COLO668 (cell line): ENCODE data around the gene GPBP1L1.
"Not testable (repeated sequence)": the region's sequence is repeated elsewhere in the genome, so short reads cannot be mapped to it uniquely, and the experiment has no call there.

Experiments used
- DNase-seq: peaks from one replicate; lab custom pipeline; 2025; ENCODE audit not compliant: unreplicated experiment; lab: John Stamatoyannopoulos, UW

The GPBP1L1 gene

GRCh38 chr1:45596765-45597164, 89.6 kb downstream of the GPBP1L1 start:
- DNase-seq, result not testable (repeated sequence)

- no peak for DNase-seq
Measured at GRCh38 chr1:45594412-45594811, 91.9 kb downstream of the GPBP1L1 start.

GRCh38 chr1:45589861-45590260, 96.5 kb downstream of the GPBP1L1 start:
- DNase-seq, result no peak

GRCh38 chr1:45586769-45587168, 99.6 kb downstream of the GPBP1L1 start:
- no peak for DNase-seq

DNA sequence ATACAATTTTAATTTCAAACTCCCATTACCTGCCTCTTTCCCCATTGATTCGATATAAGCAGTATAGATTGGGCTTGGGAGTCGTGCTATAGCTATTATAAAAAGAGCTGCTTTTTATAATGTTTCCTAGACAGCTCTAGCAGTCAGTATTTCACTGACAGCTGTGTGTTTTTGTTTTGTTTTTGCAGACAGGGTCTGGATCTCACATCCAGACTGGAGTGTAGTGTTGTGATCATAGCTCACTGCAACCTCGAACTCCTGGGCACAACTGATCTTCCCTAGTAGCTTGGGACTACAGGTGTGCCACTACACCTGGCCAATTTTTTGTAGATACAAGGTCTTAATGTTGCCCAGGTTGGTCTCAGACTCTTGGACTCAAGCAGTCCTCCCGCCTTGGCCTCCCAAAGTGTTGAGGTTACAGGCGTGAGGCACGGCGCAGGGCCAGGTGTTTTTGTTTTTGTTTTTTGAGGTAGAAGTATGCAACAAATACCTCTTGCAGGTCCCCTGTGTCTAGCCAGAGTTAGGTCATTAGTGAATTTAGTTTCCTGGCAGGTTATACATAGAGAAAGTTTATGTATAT, 100.7 kb downstream of the GPBP1L1 start:
- no peak for DNase-seq

DNA sequence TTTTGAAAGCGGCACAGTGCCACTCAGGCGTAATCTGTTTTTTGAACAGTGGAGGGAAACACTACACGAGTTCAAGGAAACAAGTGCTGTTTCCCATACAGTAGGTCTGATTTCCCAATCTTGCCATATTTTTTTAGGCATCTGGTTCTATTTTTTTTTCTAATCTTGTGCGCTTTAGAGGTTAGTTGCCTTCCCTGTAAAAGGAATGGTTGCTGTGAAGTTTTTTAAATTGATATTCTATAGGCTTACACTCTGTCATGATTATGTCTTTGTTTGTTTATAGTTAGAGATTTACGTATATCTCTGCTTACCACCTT, 101.3 kb downstream of the GPBP1L1 start:
- DNase-seq, result no peak

GRCh38 chr1:45584351-45585109, 101.8 kb downstream of the GPBP1L1 start:
- DNase-seq, result peak; percentile 99

GRCh38 chr1:45583666-45584350, 102.5 kb downstream of the GPBP1L1 start, which contains the start of gene NASP:
Gene NASP (plus strand): TSS chr1:45584041. CDS start chr1:45584147, 106 bp downstream.
- DNase-seq, result peak; percentile 94

GRCh38 chr1:45583264-45583665, 103.1 kb downstream of the GPBP1L1 start:
- DNase-seq, result peak; percentile 98
